Head of caudate nucleus (tissue), 42 donors: ENCODE results near the gene BROX.

Experiments
- DNase-seq, 42 donors: peaks; one replicate each; pipeline versions ENCODE4 v3.0.0 to v3.0.0-alpha.2; 2020 to 2021; ENCODE audit warnings: mixed read lengths in 7 of 42
- intact Hi-C: fragments of 100-400 bp; cut with DNase I; formaldehyde crosslinking; loops from one replicate; pipeline ENCODE4 v1.15.0; 2022

BROX gene

DNA sequence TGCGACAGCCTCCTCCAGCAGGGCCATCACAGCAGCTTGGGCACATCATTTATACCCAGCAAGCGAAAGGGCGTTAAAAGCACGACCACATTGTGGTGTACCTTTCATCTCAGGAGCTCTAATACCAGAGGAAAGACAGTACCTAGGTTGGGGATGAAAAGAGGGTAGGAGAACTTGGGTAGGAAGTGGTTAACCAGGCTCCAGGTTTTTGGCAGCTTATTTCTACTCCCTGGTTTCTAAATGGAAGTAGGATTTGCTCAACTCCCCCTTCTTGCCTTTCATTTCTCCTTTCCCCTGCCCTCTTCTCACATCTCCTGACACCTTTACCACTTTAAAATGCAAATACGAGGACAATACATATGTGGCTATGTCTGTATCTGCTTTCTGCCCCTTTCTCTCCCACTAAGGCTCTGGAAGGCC, 54.8 kb downstream of the BROX start:
- DNase-seq = no peak

DNA sequence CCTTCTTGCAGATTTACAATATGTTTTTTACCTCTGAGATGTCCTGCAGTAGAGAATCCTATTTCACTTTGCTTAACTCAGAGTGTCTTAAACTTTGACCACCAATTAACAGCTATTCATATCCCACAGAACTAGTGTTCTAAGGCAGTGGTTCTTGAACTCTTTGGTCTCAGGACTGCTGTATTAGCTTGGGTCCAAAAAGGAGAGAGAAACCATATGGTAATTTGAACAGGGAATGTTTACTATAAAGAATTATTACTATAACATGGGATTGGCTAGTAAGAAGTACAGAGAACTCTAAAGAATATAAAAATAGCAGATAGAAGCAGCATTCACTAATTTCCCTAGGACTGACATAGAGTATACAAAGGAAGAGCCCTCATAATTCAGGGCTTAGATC, 56.2 kb downstream of the BROX start:
- no peak for DNase-seq
- intact Hi-C loops = no loop called here

More for the DNA sequence above, 54.8 kb downstream of the BROX start:
- intact Hi-C loops = no loop called here

DNA sequence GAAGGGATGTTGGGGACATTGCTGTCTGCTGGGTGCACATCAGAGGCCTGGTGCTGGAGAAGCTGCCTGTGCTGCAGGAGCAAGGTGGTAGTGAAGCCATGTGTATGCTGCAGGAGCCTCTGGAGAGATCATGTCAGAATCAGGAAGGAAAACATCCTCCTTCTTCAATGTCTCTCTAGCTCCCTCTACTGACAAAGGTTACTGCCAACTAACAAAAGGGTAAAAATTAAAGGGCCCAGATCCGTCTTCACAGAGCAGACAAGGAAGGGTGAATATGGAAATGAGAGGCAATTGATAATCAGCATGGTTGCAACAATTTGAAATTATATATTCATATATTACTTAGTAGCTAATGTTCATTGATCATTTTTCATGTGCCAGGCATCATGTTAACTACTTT, 56.8 kb downstream of the BROX start:
- intact Hi-C loops = no loop called here
- DNase-seq = no peak

DNA sequence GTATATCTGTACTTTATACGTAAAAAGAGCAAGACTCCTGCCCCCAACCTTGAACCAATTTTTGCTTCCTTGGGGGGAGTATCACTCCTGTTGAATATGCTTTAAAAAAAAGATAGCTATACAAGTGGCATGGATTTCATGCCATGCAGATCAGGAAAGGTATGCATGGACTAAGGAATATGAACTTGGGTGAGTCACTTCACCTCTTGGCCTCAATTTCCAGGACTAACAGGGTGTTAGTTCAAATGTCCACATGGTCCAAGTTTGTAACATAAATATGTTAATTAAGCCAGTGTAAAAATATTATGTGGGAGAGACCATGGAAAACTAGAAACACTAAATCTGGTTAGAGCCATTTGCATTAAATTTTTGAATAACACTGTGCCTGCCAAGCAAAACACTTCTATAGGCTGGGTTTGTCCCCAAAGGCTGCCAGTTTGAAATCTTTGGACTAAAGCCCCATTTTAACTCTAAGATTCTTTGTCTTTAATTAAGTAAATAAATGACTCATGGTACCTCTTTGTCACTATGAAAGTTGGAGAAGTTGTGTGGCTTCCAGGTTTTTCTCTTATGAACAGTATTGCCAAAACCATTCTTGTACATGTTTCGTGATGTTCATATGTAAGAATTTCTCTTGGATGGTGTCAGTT, 57.7 kb downstream of the BROX start:
- no peak for DNase-seq
- intact Hi-C loops = no loop called here

DNA sequence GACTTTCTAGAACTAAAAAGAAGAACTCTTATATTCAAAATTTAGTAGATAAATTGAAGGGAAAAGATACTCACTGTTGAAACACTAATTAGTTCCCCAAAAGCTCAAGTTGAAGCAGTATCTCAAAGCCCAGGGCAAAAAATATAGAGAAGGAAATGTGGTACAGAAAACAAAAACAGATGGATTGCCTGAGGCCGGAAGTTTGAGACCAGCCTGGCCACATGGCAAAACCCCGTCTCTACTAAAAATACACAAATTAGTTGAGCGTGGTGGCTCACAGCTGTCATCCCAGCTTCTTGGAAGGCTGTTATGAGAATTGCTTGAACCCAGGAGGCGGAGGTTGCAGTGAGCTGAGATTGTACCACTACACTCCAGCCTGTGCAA, 60.6 kb downstream of the BROX start:
- intact Hi-C loops = no loop called here
- peak in 9 of 42 donors; percentile 16 to 46 (median 33) for DNase-seq

DNA sequence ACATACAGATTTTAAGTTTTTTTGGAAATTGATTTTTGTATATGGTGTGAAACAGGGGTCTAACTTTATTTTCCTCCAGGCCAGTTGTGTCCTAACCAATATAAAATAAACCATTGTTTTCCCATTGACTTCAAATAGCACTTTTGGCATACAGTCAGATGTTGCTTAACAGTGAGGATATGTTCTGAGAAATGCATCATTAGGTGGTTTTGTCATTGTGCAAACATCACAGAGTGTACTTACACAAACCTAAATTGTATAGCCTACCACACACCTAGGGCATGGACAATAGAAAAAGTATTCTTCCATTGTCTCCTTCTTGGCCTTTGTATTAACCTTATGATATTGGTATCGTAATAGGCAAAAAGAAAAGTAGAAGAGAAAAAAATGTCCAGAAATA, 65.1 kb downstream of the BROX start:
- intact Hi-C loops = no loop called here
- no peak for DNase-seq

DNA sequence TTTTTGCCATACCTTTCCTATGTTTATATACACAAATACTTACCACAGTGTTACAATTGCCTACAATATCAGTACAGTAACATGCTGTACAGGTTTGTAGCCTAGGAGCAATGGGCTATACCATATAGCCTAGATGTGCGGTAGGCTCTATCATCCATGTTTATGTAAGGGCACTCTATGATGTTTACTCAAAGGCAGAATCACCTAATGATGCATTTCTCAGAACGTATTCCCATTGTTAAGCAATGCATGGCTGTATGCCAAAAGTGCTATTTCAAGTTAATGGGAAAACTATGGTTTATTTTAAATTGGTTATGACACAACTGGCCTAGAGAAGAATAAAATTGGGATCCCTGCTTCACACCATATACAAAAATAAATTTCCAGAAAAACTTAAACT, 65.6 kb downstream of the BROX start:
- intact Hi-C loops = no loop called here
- no peak for DNase-seq

DNA sequence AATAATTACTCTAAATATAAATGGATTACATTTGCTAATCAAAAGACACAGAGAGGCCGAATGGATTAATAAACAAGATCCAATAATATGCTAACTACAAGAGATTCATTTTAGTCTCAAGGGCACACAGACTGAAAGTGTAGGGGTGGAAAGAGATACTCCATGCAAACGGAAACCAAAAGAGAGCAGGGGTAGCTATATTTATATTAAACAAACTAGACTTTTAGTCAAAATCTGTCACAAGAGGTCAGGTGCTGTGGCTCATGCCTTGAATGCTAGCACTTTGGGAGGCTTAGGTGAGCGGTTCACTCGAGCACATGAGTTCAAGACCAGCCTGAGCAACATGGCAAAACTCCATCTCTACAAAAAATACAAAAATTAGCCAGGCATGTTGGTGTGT, 68.9 kb downstream of the BROX start:
- intact Hi-C loops = no loop called here
- no peak for DNase-seq

DNA sequence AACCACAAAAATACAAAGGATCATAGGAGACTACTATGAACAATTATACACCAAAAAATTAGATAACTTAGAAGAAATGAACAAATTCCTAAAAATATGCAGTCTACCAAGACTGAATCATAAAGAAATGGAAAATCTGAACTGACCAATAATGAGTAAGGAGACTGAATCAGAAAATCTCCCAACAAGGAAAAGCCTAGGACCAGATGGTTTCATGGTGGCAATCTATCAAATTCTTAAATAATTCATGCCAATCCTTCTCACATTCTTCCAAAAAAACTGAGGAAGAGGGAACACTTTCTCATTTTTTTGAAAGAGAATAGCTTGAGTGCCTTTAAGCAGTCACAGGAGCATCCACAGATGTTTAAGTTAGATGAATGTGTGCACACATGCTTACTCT, 70.7 kb downstream of the BROX start:
- intact Hi-C loops = no loop called here

DNA sequence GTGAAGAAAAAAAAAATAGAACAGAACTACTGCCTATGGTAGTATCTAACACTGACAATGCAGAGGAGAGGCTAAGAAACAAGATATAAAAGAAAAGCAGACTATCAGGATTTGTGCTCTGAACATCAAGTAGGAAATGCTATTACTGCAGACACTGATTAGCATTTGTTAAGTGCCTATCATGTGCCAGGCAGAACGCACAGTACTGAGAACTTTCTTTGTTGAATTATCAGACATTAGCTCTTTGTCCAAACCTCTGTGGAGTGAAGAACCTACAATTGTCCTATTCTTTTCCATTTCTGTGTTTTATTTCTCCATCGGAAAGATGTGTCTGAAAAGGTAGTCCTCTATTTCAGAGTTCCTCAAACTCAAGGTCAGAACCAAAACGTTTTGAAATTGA, 72.0 kb downstream of the BROX start:
- intact Hi-C loops = no loop called here
- DNase-seq = peak in 5 of 42 donors; percentile 17 to 55 (median 22)

More for the DNA sequence above, 70.7 kb downstream of the BROX start:
- DNase-seq = no peak
